ENCODE results near the gene ZNF277.

The ZNF277 gene, protein sequence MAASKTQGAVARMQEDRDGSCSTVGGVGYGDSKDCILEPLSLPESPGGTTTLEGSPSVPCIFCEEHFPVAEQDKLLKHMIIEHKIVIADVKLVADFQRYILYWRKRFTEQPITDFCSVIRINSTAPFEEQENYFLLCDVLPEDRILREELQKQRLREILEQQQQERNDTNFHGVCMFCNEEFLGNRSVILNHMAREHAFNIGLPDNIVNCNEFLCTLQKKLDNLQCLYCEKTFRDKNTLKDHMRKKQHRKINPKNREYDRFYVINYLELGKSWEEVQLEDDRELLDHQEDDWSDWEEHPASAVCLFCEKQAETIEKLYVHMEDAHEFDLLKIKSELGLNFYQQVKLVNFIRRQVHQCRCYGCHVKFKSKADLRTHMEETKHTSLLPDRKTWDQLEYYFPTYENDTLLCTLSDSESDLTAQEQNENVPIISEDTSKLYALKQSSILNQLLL

GRCh38 chr7:112206238-112206990 lies at the start of gene ZNF277, which contains the start of gene DOCK4:
Gene ZNF277 (plus strand): TSS chr7:112206695. CDS start chr7:112206717, 22 bp downstream.
Gene DOCK4 (minus strand): TSS chr7:112206399. CDS start chr7:112206138, 261 bp downstream.
- no peak for TF ChIP-seq CTCF (IDR thresholded peaks at IDR 0.05)
- no peaks in the 10 kb centered on the region for H3K9me3 Mint-ChIP-seq
- peak within 1 kb of the TSS; percentile 98 for H3K4me3 Mint-ChIP-seq
- H3K27ac Mint-ChIP-seq, result peak within 1 kb of the TSS; percentile 86
- peaks cover 38% of the 10 kb centered on the region for H3K4me1 Mint-ChIP-seq
- H3K36me3 Mint-ChIP-seq (ENCODE audit: low read depth), result peaks cover 6% of the 10 kb centered on the region
- DNase-seq, result peak; percentile 99
- no peaks in the 10 kb centered on the region for H3K27me3 Mint-ChIP-seq (ENCODE audit: low read depth, poor library complexity)

GRCh38 chr7:112157072-112157471 lies 49.4 kb upstream of the ZNF277 start:
- no peak for DNase-seq
- peaks cover 35% of the 10 kb centered on the region for H3K4me1 Mint-ChIP-seq
- no peaks in the 10 kb centered on the region for H3K9me3 Mint-ChIP-seq
- H3K36me3 Mint-ChIP-seq (ENCODE audit: low read depth), result no peaks in the 10 kb centered on the region
- H3K4me3 Mint-ChIP-seq, result no peak overlapping the region
- H3K27ac Mint-ChIP-seq, result no peak overlapping the region
- H3K27me3 Mint-ChIP-seq (ENCODE audit: low read depth, poor library complexity), result no peaks in the 10 kb centered on the region
- no peak for TF ChIP-seq CTCF (IDR thresholded peaks at IDR 0.05)

GRCh38 chr7:112159351-112159750 lies 47.1 kb upstream of the ZNF277 start:
- no peaks in the 10 kb centered on the region for H3K27me3 Mint-ChIP-seq (ENCODE audit: low read depth, poor library complexity)
- TF ChIP-seq CTCF (IDR thresholded peaks at IDR 0.05), result no peak
- no peak for DNase-seq
- no peaks in the 10 kb centered on the region for H3K9me3 Mint-ChIP-seq
- peaks cover 49% of the 10 kb centered on the region for H3K4me1 Mint-ChIP-seq
- no peak overlapping the region for H3K27ac Mint-ChIP-seq
- H3K36me3 Mint-ChIP-seq (ENCODE audit: low read depth), result no peaks in the 10 kb centered on the region
- no peak overlapping the region for H3K4me3 Mint-ChIP-seq

DNA sequence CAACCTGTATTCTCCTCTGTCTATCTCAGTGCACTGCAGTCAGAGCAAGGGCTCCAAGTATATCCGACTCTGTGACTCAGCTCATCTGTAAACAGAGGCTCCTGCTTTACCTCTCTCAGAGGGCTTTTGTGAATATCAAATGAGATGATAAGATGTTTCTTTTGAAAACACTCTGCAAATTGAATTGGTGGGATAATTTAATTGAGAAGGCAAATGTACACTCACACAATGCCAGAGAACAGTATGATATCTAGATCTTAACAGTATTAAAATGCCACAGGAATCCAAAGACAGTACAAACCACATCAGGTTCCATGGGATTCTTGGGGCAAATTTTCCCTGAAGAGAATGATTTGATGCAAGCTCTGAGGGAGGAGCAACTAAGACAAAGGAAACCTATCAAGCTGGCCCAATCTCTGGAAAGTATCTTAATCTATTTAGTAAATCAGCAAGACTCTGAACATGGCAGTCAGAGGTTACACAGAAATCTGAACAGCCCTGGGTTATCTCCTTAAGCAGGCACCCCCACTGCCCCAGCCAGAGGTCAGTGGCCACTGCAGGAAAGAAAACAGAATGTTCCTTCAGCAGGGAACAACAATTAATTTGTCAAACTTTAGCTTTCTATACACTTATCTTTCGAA lies 46.2 kb upstream of the ZNF277 start:
- H3K9me3 Mint-ChIP-seq, result no peaks in the 10 kb centered on the region
- peak overlapping the region; percentile 18 for H3K4me3 Mint-ChIP-seq
- no peak for DNase-seq
- H3K27ac Mint-ChIP-seq, result peak overlapping the region; percentile 89
- peaks cover 49% of the 10 kb centered on the region for H3K4me1 Mint-ChIP-seq
- no peak for TF ChIP-seq CTCF (IDR thresholded peaks at IDR 0.05)
- H3K27me3 Mint-ChIP-seq (ENCODE audit: low read depth, poor library complexity), result no peaks in the 10 kb centered on the region
- no peaks in the 10 kb centered on the region for H3K36me3 Mint-ChIP-seq (ENCODE audit: low read depth)

DNA sequence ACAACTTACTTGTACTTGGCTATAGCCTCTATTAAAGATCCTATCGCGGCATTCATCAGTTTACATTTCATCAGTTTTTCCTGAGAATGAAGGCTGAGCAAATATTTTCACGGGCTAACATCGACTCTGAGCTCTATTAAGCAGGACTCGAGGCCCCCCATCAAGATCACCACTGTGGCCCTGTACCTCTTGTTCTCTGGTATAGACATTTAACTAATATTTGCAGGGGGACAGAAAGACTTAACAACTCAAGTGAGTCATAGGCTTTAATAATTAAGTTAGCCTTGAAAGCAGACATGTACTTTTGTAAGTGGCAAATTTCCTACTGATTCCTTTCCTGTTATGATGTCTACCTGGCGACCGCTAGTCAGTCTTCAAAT lies 45.7 kb upstream of the ZNF277 start:
- Mint-ChIP-seq H3K4me3 (no peak overlapping the region), H3K27ac (peak overlapping the region; percentile 89), H3K9me3 (no peaks in the 10 kb centered on the region), H3K36me3 (ENCODE audit: low read depth) (no peaks in the 10 kb centered on the region), H3K27me3 (ENCODE audit: low read depth, poor library complexity) (no peaks in the 10 kb centered on the region), H3K4me1 (peaks cover 49% of the 10 kb centered on the region)
- no peak for TF ChIP-seq CTCF (IDR thresholded peaks at IDR 0.05)
- DNase-seq, result no peak
